Loucy (cell line): ENCODE results near the gene NOXA1.

Experiments used
- EZH2phosphoT487 ChIP-seq: fragments of 200-600 bp; IDR thresholded peaks from 2 replicates; pipeline ENCODE4 v1.6.1; 2018; ENCODE audit warnings: antibody characterized with exemption, mild to moderate bottlenecking, moderate library complexity, borderline replicate concordance
- TF ChIP-seq, protein P1 (sequence below): fragments of 200-600 bp; sonication (generic); conservative IDR thresholded peaks from 2 replicates; pipeline ENCODE4 v1.5.1; 2014; ENCODE audit warnings: mild to moderate bottlenecking, antibody characterized with exemption, low read length

GRCh38 chr9:137445275-137445807, 22.1 kb downstream of the NOXA1 start:
- TF ChIP-seq, protein P1, sequence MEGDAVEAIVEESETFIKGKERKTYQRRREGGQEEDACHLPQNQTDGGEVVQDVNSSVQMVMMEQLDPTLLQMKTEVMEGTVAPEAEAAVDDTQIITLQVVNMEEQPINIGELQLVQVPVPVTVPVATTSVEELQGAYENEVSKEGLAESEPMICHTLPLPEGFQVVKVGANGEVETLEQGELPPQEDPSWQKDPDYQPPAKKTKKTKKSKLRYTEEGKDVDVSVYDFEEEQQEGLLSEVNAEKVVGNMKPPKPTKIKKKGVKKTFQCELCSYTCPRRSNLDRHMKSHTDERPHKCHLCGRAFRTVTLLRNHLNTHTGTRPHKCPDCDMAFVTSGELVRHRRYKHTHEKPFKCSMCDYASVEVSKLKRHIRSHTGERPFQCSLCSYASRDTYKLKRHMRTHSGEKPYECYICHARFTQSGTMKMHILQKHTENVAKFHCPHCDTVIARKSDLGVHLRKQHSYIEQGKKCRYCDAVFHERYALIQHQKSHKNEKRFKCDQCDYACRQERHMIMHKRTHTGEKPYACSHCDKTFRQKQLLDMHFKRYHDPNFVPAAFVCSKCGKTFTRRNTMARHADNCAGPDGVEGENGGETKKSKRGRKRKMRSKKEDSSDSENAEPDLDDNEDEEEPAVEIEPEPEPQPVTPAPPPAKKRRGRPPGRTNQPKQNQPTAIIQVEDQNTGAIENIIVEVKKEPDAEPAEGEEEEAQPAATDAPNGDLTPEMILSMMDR: peak; percentile 86
- TF ChIP-seq EZH2phosphoT487: no peak
